ENCODE data around the gene C1orf216. TPM values are rescaled to one million over a fixed set of nuclear protein-coding genes. Genes with fewer than 3 reads are reported as not detected.
A peak's percentile ranks its signal among the peaks of the same experiment; 100 is the strongest.

C1orf216 gene
- total and polyA plus RNA-seq, 10 of the 15 experiments (the other 5 are each of a cell fraction or from before 2014, with no cell fraction given): 2.9 to 17.2 (median 11.3) TPM

DNA sequence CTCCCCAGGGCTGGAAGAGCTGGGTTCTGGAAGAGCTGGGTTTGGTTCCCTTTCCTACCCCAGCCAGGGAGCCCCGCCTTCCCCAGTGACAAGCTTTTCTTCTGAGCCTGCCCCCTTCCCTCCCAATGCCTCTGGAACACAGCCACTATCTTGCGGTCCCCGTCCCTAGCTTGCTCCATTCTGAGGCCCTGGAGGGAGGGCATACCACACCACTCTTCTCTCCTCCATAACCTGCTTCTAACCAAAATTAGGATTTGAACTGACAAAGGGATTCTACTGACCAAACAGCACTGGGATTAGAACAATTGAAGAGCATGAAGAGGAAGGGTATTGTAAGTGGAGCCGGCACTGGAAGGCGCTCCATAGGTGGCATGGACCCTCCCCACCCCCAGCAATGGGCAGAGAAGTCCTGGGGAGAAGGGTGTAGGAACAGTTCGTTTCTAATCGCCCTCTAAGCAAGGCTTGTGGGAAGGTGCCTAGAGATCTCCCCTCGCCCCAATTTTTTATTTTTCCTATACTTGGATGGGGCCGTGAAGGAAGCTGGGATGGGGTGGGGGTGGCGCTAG, 690 bp downstream of the C1orf216 start:
- TF ChIP-seq RBBP5 (conservative IDR thresholded peaks at IDR 0.05) (no peak), EED (IDR thresholded peaks at IDR 0.05; ENCODE audit: low read depth) (0 out of 2 replicates have a peak, but pooled peaks have one; percentile 11)
- no peak for DNase-seq (ENCODE audit: low read depth, low spot score)
- WGBS (ENCODE audit: insufficient coverage, insufficient replicate concordance, low lambda C conversion rate, missing lambda C conversion rate): 3% methylated on average over 10 of the region's 10 CpGs
- in situ Hi-C loops (cut with MboI): loop anchor here (5.0 kb wide), 1 partner anchor 151 kb away; no protein-coding TSS in a partner anchor
- FAIRE-seq: no peak
- Histone ChIP-seq H3K36me3 (ENCODE audit: control insufficient read depth in 2 of 2, insufficient read depth in 2 of 2, low read length in 1 of 2) (peaks cover 0 to 3% of the 10 kb centered on the region in 2 experiments; a peak in 1 of 4 replicates), H3K4me2 (ENCODE audit: control insufficient read depth, insufficient read depth) (peak overlapping the region; percentile 58), H2AFZ (ENCODE audit: control insufficient read depth, low read depth, low read length) (peak overlapping the region; percentile 93), H4K20me1 (ENCODE audit: control insufficient read depth, insufficient read depth) (no peaks in the 10 kb centered on the region), H3K4me3 (peak overlapping the region; percentile 84), H3K27ac (ENCODE audit: control insufficient read depth, insufficient read depth) (peak overlapping the region; percentile 81), H3K79me2 (ENCODE audit: control insufficient read depth, insufficient read depth, low read length) (peaks cover 20% of the 10 kb centered on the region), H3K9ac (ENCODE audit: control insufficient read depth, insufficient read depth, low read length) (peak overlapping the region; percentile 76), H3K27me3 (replicated peaks in 1 of 2; ENCODE audit: control insufficient read depth in 2 of 2, insufficient read depth in 2 of 2, low read length in 1 of 2) (no peaks in the 10 kb centered on the region), H3K4me1 (ENCODE audit: control insufficient read depth, insufficient read depth, low read length) (peaks cover 5% of the 10 kb centered on the region), H3K9me3 (replicated peaks; ENCODE audit: control insufficient read depth, insufficient read depth, low read length) (no peaks in the 10 kb centered on the region)
- ChIA-PET POLR2A (interaction anchor here (1.1 kb wide), 1 partner anchor 51 kb away, joined by 4 read pairs; the partner anchor contains the start of gene CLSPN), RAD21 (ENCODE audit: unreplicated experiment) (interaction anchor here (1.1 to 4.2 kb wide), 6 partner anchors 12 to 267 kb away, joined by 3 to 57 read pairs (median 19); partner anchors contain the start of gene CLSPN), CTCF (interaction anchor here (0.7 to 9.0 kb wide), 10 partner anchors 7 to 267 kb away, joined by 3 to 109 read pairs (median 24); partner anchors contain the start of genes CLSPN, KIAA0319L, NCDN and TFAP2E), SMC1A (ENCODE audit: uncharacterized antibody, unreplicated experiment) (interaction anchor here (0.6 to 4.5 kb wide), 4 partner anchors 16 to 149 kb away, joined by 3 to 35 read pairs (median 5); partner anchors contain the start of gene CLSPN)
- peak; percentile 4 for ATAC-seq
- BruUV-seq (replicated peaks): TSS peak; percentile 71
- intact Hi-C loops (cut with micrococcal nuclease; ENCODE audit: unreplicated experiment): loop anchor here (5.0 kb wide), 2 partner anchors 54 to 266 kb away; no protein-coding TSS in a partner anchor

DNA sequence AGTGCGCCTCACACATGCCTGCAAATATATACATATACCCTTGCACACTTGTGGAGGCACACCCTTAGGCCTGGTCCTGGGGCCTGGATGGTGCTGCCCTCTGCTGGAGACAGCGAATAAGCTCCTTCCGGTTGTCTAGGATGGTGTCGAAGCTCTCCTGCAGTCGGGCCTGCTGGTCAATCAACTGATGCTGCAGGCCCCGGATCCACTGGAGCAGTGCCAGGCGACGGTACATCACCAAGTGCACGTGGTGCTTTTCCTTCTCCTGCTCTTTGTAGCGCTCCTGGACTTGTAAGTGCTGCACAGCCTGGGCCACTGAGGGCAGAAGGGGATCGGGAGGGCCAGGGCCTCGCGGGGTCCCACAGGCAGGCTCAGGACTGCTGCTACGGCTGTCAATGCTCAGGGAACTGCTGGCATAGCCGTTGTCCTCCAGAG, 3.1 kb downstream of the C1orf216 start:
- Histone ChIP-seq H3K4me3 (no peak overlapping the region), H3K4me2 (ENCODE audit: control insufficient read depth, insufficient read depth) (peak overlapping the region; percentile 39), H4K20me1 (ENCODE audit: control insufficient read depth, insufficient read depth) (no peaks in the 10 kb centered on the region), H3K79me2 (ENCODE audit: control insufficient read depth, insufficient read depth, low read length) (peaks cover 20% of the 10 kb centered on the region), H3K9ac (ENCODE audit: control insufficient read depth, insufficient read depth, low read length) (no peak overlapping the region), H3K4me1 (ENCODE audit: control insufficient read depth, insufficient read depth, low read length) (peaks cover 5% of the 10 kb centered on the region), H3K9me3 (replicated peaks; ENCODE audit: control insufficient read depth, insufficient read depth, low read length) (no peaks in the 10 kb centered on the region), H3K27ac (ENCODE audit: control insufficient read depth, insufficient read depth) (no peak overlapping the region), H2AFZ (ENCODE audit: control insufficient read depth, low read depth, low read length) (no peak overlapping the region), H3K36me3 (ENCODE audit: control insufficient read depth in 2 of 2, insufficient read depth in 2 of 2, low read length in 1 of 2) (peaks cover 0 to 3% of the 10 kb centered on the region in 2 experiments; a peak in 1 of 4 replicates), H3K27me3 (replicated peaks in 1 of 2; ENCODE audit: control insufficient read depth in 2 of 2, insufficient read depth in 2 of 2, low read length in 1 of 2) (no peaks in the 10 kb centered on the region)
- SMC1A ChIA-PET (ENCODE audit: uncharacterized antibody, unreplicated experiment): interaction anchor here (0.6 to 4.5 kb wide), 19 partner anchors 9 to 265 kb away, joined by 3 to 35 read pairs (median 4); partner anchors contain the start of genes CLSPN and TFAP2E
- RAD21 ChIA-PET (ENCODE audit: unreplicated experiment): interaction anchor here (0.6 to 4.2 kb wide), 20 partner anchors 10 to 268 kb away, joined by 3 to 57 read pairs (median 4); partner anchors contain the start of genes CLSPN, NCDN and TFAP2E
- 35% methylated on average over 15 of the region's 15 CpGs for WGBS (ENCODE audit: insufficient coverage, insufficient replicate concordance, low lambda C conversion rate, missing lambda C conversion rate)
- intact Hi-C loops (cut with micrococcal nuclease; ENCODE audit: unreplicated experiment): loop anchor here (1.0 to 5.0 kb wide), 4 partner anchors 57 to 263 kb away; partner anchors contain the start of gene PSMB2
- in situ Hi-C loops (cut with MboI): loop anchor here (5.0 kb wide), 1 partner anchor 148 kb away; no protein-coding TSS in a partner anchor
- CTCF ChIA-PET: interaction anchor here (0.6 to 9.0 kb wide), 67 partner anchors 8 to 510 kb away, joined by 3 to 109 read pairs (median 4); partner anchors contain the start of genes CLSPN, KIAA0319L, NCDN and PSMB2
- peak; percentile 42 for DNase-seq (ENCODE audit: low read depth, low spot score)
- POLR2A ChIA-PET: interaction anchor here (1.0 to 1.7 kb wide), 4 partner anchors 54 to 145 kb away, joined by 3 to 11 read pairs (median 3); partner anchors contain the start of gene CLSPN
- FAIRE-seq: peak; percentile 92
- BruUV-seq (replicated peaks): no TSS peak
- peak; percentile 80 for ATAC-seq
- TF ChIP-seq YY1 (IDR thresholded peaks at IDR 0.05; ENCODE audit: low read depth, low read length) (0 out of 2 replicates have a peak, but pooled peaks have one; percentile 39), DPF2 (IDR thresholded peaks at IDR 0.05) (no peak), NBN (IDR thresholded peaks at IDR 0.05) (peak; percentile 2; the same call in 1 of the 2 replicates), STAT1 (conservative IDR thresholded peaks at IDR 0.05) (0 out of 2 replicates have a peak, but pooled peaks have one; percentile 37), MEF2B (IDR thresholded peaks at IDR 0.05; ENCODE audit: partially characterized antibody, poor library complexity, severe bottlenecking) (no peak), KDM1A (IDR thresholded peaks at IDR 0.05; ENCODE audit: borderline replicate concordance) (no peak), SMC3 (IDR thresholded peaks at IDR 0.05; ENCODE audit: borderline replicate concordance, low read length) (peak; percentile 65; the same call in 1 of the 2 replicates), KLF5 (IDR thresholded peaks at IDR 0.05; ENCODE audit: partially characterized antibody) (no peak), RB1 (IDR thresholded peaks at IDR 0.05; ENCODE audit: borderline replicate concordance) (0 out of 2 replicates have a peak, but pooled peaks have one; percentile 22), RAD21 (IDR thresholded peaks at IDR 0.05; ENCODE audit: insufficient read depth, low read depth, low read length) (peak; percentile 82), NR2C2 (IDR thresholded peaks at IDR 0.05; ENCODE audit: borderline replicate concordance, control insufficient read depth, insufficient read length, low read depth) (no peak)
- TF ChIP-seq, protein P1, sequence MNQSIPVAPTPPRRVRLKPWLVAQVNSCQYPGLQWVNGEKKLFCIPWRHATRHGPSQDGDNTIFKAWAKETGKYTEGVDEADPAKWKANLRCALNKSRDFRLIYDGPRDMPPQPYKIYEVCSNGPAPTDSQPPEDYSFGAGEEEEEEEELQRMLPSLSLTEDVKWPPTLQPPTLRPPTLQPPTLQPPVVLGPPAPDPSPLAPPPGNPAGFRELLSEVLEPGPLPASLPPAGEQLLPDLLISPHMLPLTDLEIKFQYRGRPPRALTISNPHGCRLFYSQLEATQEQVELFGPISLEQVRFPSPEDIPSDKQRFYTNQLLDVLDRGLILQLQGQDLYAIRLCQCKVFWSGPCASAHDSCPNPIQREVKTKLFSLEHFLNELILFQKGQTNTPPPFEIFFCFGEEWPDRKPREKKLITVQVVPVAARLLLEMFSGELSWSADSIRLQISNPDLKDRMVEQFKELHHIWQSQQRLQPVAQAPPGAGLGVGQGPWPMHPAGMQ (IDR thresholded peaks at IDR 0.05; ENCODE audit: borderline replicate concordance): no peak
